Mucosa of descending colon (tissue), 3 donors: ENCODE results near the gene LRP4. TPM values are rescaled to one million over a fixed set of nuclear protein-coding genes. Genes with fewer than 3 reads are reported as not detected.
"Not testable (repeated sequence)": the region's sequence is repeated elsewhere in the genome, so short reads cannot be mapped to it uniquely, and the experiment has no call there.

ENCODE experiments used
- ATAC-seq: fragments of 200-7000 bp; cut with Tn5 transposase; one replicate; pipeline ENCODE4 v1.9.1; 2020; ENCODE audit warnings: mild to moderate bottlenecking, moderate library complexity
- DNase-seq, 3 donors: peaks; one replicate each; pipeline ENCODE4 v3.0.0-alpha.2; 2020
- H3K36me3 ChIP-seq: fragments of 200-600 bp; one replicate; pipeline ENCODE4 v1.8.0; 2021; ENCODE audit warnings: low read depth, mild to moderate bottlenecking
- H3K4me1 ChIP-seq: fragments of 200-600 bp; one replicate; pipeline ENCODE4 v1.8.0; 2021; ENCODE audit warnings: low read depth, mild to moderate bottlenecking
- H3K4me3 ChIP-seq: fragments of 200-600 bp; one replicate; pipeline ENCODE4 v1.8.0; 2021; ENCODE audit warnings: mild to moderate bottlenecking
- H3K9me3 ChIP-seq: fragments of 200-600 bp; one replicate; pipeline ENCODE4 v1.8.0; 2021; ENCODE audit warnings: mild to moderate bottlenecking
- intact Hi-C, 2 donors: fragments of 100-400 bp; cut with DNase I in 1 of 2; cut with micrococcal nuclease in 1 of 2; formaldehyde crosslinking; loops; one replicate each; pipeline versions ENCODE4 v1.11.0 to v1.11.1; 2022; cut with DNase I, micrococcal nuclease
- long read RNA-seq, 2 donors: library from polyadenylated mRNA; unstranded; transcript quantifications; one replicate each; pipeline ENCODE4 v2.0.0, GENCODE V29; 2019 to 2021
- total RNA-seq, 3 donors: library from RNA; stranded (reverse); fragmentation: NEBNext Ultra II Directional in 2 of 3; extraction: Animal tissue kit (Norgen Biotek cat#: 25700) in 2 of 3; gene quantifications; one replicate each; pipeline versions ENCODE4 v1.2.1 to v1.2.4, GENCODE V29; 2021 to 2023
- TF ChIP-seq, protein P1 (sequence below): fragments of 200-600 bp; IDR thresholded peaks from one replicate; pipeline ENCODE4 v1.8.0; 2022; ENCODE audit warnings: antibody characterized with exemption, mild to moderate bottlenecking
- donor health status: DM: no; HTN: no; CAD: no; lungs with moderate emphysema.
- donor health status: DM: no; HTN: no; CAD: no.
- donor health status: DM: no; HTN: yes; CAD: no.

Gene LRP4, protein sequence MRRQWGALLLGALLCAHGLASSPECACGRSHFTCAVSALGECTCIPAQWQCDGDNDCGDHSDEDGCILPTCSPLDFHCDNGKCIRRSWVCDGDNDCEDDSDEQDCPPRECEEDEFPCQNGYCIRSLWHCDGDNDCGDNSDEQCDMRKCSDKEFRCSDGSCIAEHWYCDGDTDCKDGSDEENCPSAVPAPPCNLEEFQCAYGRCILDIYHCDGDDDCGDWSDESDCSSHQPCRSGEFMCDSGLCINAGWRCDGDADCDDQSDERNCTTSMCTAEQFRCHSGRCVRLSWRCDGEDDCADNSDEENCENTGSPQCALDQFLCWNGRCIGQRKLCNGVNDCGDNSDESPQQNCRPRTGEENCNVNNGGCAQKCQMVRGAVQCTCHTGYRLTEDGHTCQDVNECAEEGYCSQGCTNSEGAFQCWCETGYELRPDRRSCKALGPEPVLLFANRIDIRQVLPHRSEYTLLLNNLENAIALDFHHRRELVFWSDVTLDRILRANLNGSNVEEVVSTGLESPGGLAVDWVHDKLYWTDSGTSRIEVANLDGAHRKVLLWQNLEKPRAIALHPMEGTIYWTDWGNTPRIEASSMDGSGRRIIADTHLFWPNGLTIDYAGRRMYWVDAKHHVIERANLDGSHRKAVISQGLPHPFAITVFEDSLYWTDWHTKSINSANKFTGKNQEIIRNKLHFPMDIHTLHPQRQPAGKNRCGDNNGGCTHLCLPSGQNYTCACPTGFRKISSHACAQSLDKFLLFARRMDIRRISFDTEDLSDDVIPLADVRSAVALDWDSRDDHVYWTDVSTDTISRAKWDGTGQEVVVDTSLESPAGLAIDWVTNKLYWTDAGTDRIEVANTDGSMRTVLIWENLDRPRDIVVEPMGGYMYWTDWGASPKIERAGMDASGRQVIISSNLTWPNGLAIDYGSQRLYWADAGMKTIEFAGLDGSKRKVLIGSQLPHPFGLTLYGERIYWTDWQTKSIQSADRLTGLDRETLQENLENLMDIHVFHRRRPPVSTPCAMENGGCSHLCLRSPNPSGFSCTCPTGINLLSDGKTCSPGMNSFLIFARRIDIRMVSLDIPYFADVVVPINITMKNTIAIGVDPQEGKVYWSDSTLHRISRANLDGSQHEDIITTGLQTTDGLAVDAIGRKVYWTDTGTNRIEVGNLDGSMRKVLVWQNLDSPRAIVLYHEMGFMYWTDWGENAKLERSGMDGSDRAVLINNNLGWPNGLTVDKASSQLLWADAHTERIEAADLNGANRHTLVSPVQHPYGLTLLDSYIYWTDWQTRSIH (N-terminal part only)
- total RNA-seq: 10 to 100 TPM; 19.7 to 50.0 (median 35.3) TPM
- long read RNA-seq, donor 1, partial matches to known transcripts: 5 of 10 reads
- long read RNA-seq, donor 1, other reads (novel, unspliced or antisense): 5 of 10 reads
- long read RNA-seq, donor 2: 0 reads

DNA sequence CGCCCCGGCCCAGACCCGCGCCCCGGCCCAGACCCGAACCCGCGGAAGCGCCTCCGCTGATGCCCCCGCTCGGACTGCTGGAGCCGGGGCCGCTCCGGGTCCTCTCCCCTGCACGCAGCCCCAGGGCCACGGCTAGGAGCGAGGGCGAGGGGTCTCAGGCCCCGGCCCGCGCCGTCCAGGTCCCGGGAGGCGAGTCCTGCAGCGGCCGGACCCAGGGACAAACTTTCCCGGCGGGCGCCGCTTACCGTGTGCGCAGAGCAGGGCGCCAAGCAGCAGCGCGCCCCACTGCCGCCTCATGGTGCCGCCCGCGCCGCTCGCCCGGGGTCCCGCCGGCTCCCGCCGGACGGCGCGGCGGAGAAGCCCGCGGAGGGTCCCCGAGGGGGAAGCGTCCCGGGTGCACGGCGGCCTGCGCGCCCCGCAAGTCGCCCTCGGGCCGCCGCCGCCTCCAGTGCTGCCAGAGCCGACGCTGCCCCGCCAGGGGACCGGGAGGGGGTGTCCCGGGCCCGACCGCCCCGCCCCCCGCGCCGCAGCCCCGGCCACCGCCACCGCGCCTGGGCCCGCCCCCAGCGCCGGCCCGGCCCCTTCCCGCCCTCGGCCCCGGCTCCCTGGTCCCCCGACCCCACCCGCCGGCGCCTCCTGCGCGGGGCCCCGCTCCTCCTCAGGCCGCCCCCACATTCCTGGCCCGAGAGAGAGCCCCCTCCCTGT is at the start of gene LRP4:
LRP4 (minus strand) TSS at position 468 of the 705 bp plus-strand sequence; CDS start at position 297, 171 bp downstream.
- peaks cover 12% of the 10 kb centered on the region for H3K4me1 ChIP-seq
- TF ChIP-seq, protein P1, sequence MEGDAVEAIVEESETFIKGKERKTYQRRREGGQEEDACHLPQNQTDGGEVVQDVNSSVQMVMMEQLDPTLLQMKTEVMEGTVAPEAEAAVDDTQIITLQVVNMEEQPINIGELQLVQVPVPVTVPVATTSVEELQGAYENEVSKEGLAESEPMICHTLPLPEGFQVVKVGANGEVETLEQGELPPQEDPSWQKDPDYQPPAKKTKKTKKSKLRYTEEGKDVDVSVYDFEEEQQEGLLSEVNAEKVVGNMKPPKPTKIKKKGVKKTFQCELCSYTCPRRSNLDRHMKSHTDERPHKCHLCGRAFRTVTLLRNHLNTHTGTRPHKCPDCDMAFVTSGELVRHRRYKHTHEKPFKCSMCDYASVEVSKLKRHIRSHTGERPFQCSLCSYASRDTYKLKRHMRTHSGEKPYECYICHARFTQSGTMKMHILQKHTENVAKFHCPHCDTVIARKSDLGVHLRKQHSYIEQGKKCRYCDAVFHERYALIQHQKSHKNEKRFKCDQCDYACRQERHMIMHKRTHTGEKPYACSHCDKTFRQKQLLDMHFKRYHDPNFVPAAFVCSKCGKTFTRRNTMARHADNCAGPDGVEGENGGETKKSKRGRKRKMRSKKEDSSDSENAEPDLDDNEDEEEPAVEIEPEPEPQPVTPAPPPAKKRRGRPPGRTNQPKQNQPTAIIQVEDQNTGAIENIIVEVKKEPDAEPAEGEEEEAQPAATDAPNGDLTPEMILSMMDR: no peak
- no peaks in the 10 kb centered on the region for H3K36me3 ChIP-seq
- H3K9me3 ChIP-seq: no peaks in the 10 kb centered on the region
- DNase-seq (peak in 2 of 3 donors; percentile 57 to 75), ATAC-seq (peak; percentile 67)
- H3K4me3 ChIP-seq: peak within 1 kb of the TSS; percentile 33
- intact Hi-C loops: loop anchor here in 1 of 2 donors (10.0 kb wide), 1 partner anchor 237 kb away; no protein-coding TSS in a partner anchor

GRCh38 chr11:46967962-46968361 is 49.6 kb upstream of the LRP4 start:
- H3K4me3 ChIP-seq: no peak overlapping the region
- TF ChIP-seq, protein P1: no peak
- intact Hi-C loops: no loop called here

GRCh38 chr11:46966773-46967172 is 48.4 kb upstream of the LRP4 start:
- no peaks in the 10 kb centered on the region for H3K9me3 ChIP-seq
- TF ChIP-seq, protein P1: no peak
- no peak for DNase-seq
- H3K4me3 ChIP-seq: no peak overlapping the region
- H3K4me1 ChIP-seq: no peaks in the 10 kb centered on the region
- no peaks in the 10 kb centered on the region for H3K36me3 ChIP-seq
- intact Hi-C loops: no loop called here
- no peak for ATAC-seq

More at GRCh38 chr11:46967962-46968361, 49.6 kb upstream of the LRP4 start:
- ATAC-seq (no peak), DNase-seq (no peak)
- no peaks in the 10 kb centered on the region for H3K9me3 ChIP-seq
- H3K4me1 ChIP-seq: no peaks in the 10 kb centered on the region
- no peaks in the 10 kb centered on the region for H3K36me3 ChIP-seq

- Histone ChIP-seq H3K36me3 (no peaks in the 10 kb centered on the region), H3K4me3 (no peak overlapping the region), H3K9me3 (no peaks in the 10 kb centered on the region), H3K4me1 (no peaks in the 10 kb centered on the region)
- DNase-seq (no peak), ATAC-seq (no peak)
- TF ChIP-seq, protein P1: no peak
- intact Hi-C loops: no loop called here
Observed at GRCh38 chr11:46963844-46964243, 45.5 kb upstream of the LRP4 start.

- ATAC-seq, intact Hi-C loops, DNase-seq, H3K9me3 ChIP-seq, H3K4me3 ChIP-seq, H3K4me1 ChIP-seq, H3K36me3 ChIP-seq: not testable (repeated sequence)
Observed at GRCh38 chr11:46961886-46962285, 43.5 kb upstream of the LRP4 start.
